GM19351 (cell line): ENCODE results near the gene RNF180.
"Not testable (repeated sequence)": the region's sequence is repeated elsewhere in the genome, so short reads cannot be mapped to it uniquely, and the experiment has no call there.

Source experiments
- ATAC-seq: cut with Tn5 transposase; IDR thresholded peaks from one replicate; pipeline ENCODE4 v1.9.1; 2021; ENCODE audit warnings: mild to moderate bottlenecking, moderate library complexity; ENCODE audit not compliant: unreplicated experiment

The RNF180 gene

DNA sequence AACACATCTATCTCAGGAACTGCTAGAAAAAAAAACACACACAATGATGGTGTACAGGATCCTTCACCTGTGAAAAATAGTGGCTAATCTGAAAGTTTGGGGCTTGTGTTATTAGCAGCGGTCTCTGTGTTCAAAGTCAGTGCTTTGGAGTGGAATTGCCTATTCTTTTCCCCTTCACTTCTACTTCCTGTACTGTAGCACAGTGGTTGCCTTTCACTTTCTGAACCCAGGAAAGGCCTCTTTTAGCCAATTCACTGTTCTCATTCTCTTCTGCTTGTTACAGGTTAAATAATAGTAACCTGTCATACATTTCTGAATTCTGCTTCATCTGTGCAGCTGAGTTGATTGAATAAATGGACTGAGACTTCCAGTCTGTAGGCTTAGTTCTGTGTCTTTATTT, 178.9 kb downstream of the RNF180 start:
- ATAC-seq = no peak

DNA sequence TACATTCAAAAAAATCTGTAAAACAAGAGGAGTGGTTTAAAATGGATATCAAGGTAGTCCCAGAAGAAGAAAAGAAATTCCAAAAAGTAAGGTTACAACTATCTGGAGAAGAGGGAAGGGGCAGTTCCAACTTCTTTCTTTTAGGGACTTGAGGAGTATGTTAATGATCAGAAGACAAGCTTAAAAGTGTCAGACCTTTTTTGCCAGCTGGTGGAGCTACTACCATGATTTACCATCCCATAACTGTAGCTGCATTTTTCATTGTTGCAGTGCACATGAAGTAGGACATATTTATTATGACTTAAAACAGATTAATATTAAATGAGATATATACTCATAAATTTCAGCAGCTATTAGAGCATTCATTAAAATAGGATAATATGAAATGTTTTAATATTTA, 181.7 kb downstream of the RNF180 start:
- ATAC-seq = no peak

DNA sequence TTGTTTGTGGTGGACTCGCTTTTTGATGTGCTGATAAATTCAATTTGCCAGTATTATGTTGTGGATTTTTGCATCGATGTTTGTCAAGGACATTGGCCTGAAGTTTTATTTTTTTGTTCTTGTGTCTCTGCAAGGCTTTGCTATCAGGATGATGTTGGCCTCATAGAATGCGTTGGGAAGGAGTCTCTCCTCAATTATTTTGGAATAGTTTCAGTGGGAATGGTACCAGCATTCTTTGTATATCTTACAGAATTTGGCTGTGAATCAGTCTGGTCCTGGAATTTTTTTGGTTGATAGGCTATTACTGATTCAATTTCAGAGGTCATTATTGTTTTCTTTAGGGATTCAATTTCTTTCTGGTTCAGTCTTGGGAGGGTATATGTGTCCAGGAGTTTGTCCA, 198.8 kb downstream of the RNF180 start:
- ATAC-seq = no peak

DNA sequence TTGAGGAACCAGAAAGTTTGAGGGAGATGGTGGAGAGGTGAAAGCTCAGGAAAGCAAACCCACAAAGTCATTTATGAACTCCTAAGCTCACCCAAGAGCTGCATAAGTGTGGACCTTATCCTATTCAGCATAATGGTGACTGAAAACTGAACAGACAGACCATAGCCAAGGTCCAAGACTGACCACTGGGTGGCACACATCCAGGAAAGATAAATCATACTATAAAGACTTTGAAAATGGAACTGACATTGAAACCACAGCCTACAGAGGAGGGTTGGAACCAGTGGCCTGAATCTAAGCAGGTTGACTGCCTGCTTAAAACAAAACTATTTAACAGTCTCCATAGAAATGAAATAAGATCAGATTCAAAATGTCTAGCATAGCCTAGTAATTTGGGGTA, 219.1 kb downstream of the RNF180 start:
- peak; percentile 92 for ATAC-seq

DNA sequence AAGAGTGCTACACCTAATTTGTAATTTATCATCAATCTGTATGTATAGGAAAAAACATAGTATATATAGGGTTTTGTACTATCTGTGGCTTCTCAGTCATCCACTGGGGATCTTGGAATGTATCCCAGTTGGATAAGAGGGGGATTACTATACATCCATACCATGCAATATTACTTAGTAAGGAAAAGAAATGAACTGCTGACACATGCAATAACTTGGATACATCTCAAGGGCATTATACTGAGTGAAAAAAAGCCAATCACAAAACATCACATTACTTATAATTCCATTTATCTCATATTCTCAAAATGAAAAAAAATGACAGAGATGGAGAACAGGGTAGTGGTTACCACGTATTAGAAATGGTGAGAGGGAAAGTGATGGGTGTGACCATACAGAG, 231.9 kb downstream of the RNF180 start:
- ATAC-seq = no peak

DNA sequence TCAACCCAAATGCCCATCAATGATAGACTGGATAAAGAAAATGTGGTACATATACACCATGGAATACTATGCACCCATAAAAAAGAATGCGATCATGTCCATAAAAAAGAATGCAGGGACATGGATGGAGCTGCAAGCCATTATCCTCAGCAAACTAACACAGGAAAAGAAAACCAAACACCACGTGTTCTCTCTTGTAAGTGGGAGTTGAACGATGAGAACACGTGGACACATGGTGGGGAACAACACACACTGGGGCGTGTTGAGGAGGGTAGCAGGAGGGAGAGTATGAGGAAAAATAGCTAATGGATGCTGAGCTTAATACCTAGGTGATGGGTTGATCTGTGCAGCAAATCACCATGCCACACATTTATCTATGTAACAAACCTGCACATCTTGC, 233.1 kb downstream of the RNF180 start:
- ATAC-seq = not testable (repeated sequence)

DNA sequence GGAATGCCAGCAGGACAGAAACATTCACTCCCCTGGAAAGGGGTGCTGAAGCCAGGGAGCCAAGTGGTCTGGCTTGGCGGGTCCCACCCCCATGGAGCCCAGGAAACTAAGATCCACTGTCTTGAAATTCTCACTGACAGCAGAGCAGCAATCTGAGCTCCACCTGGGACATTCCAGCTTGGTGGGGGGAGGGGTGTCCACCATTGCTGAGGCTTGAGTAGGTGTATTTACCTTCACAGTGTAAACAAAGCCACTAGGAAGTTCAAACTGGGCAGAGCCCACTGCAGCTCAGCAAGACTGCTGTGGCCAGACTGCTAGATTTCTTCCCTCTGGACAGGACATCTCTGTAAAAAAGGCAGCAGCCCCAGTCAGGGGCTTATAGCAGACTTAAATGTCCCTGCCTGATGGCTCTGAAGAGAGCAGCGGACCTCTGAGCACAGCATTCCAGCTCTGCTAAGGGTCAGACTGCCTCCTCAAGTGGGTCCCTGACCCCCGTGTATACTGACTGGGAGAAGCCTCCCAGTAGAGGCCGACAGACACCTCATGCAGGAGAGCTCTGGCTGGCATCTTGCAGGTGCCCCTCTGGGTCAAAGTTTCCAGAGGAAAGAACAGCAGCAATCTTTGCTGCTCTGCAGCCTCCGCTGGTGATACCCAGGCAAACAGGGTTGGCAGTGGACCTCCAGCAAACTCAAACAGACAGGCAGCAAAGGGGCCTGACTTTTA, 241.6 kb downstream of the RNF180 start:
- not testable (repeated sequence) for ATAC-seq

DNA sequence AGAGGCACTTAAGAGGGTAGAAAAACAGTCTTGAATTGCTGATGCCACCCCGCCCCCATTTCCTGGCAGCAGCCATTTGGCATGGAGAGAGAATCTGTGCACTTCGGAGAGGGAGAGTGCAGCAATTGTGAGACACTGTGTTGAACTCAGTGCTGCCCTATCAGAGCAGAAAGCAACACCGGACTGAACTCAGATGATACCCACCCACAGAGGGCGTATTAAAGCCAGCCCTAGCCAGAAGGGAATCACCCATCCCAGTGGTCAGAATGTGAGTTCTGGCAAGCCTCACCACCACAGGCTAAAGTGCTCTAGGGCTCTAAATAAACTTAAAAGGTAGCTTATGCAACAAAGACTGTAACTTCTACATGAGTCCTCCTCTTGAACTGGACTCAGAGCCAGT, 251.7 kb downstream of the RNF180 start:
- ATAC-seq = no peak

DNA sequence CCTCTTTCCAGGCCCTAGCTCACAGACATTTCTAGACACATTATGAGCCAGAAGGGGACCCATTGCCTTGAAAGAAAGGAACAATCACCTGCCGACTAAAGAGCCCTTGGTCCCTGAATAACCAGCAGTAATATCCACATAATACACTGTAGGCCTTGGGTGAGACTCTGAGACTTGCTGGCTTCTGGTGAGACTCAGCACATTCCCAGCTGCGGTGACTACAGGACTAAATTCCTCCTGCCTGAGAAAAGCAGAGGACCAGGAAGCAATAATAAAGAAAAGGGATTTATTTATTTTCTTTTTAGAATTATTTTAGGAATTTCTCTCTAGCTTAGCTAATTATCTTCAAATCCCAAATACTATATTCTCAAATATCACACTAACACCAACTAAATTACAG, 252.4 kb downstream of the RNF180 start:
- no peak for ATAC-seq
